Peyer's patch (tissue), 4 donors: Measurements from ENCODE around the gene OR8S1. TPM values are rescaled to one million over a fixed set of nuclear protein-coding genes. Genes with fewer than 3 reads are reported as not detected.

Experiments used
- DNase-seq, 3 donors: peaks; one replicate each; pipeline ENCODE4 v3.0.0-alpha.2; 2017 to 2019
- H3K27ac ChIP-seq, 4 donors: fragments of 200-600 bp; sonication (generic); one replicate each; pipeline ENCODE4 v1.5.1; 2016 to 2019
- H3K27me3 ChIP-seq, 2 donors: fragments of 200-600 bp; sonication (generic); one replicate each; pipeline ENCODE4 v1.5.1; 2019
- H3K36me3 ChIP-seq, 3 donors: fragments of 200-600 bp; sonication (generic); one replicate each; pipeline ENCODE4 v1.5.1; 2016 to 2019
- H3K4me1 ChIP-seq, 4 donors: fragments of 200-600 bp; sonication (generic); one replicate each; pipeline ENCODE4 v1.5.1; 2016 to 2019
- H3K4me3 ChIP-seq, 4 donors: fragments of 200-600 bp; sonication (generic); 1 replicate in 3 of 4; 2 replicates in 1 of 4; pipeline ENCODE4 v1.5.1; 2016 to 2019; ENCODE audit warnings: mild to moderate bottlenecking in 1 of 4
- H3K9me3 ChIP-seq, 4 donors: fragments of 200-600 bp; sonication (generic); one replicate each; pipeline ENCODE4 v1.5.1; 2016 to 2019; ENCODE audit warnings: mild to moderate bottlenecking in 1 of 4
- POLR2A ChIP-seq, 2 donors: fragments of 450-650 bp; IDR thresholded peaks; one replicate each; pipeline ENCODE4 v1.5.1; 2017; ENCODE audit warnings: antibody characterized with exemption in 2 of 2, mild to moderate bottlenecking in 2 of 2, moderate library complexity in 2 of 2
- total RNA-seq, 4 donors: library from RNA; depleted of rRNA; stranded (reverse); fragments of >200 nt; gene quantifications; one replicate each; pipeline ENCODE4 v1.1.0, GENCODE V29; 2016
- TF ChIP-seq, protein P1 (sequence below), 6 experiments: fragments of 450-650 bp in 4 of 6; fragments of 200-600 bp in 2 of 6; sonication (generic) in 1 of 6; IDR thresholded peaks; one replicate each; pipeline ENCODE4 v1.5.1; 2017 to 2019; ENCODE audit warnings: antibody characterized with exemption in 6 of 6, mild to moderate bottlenecking in 3 of 6, moderate library complexity in 1 of 6

The OR8S1 gene, protein sequence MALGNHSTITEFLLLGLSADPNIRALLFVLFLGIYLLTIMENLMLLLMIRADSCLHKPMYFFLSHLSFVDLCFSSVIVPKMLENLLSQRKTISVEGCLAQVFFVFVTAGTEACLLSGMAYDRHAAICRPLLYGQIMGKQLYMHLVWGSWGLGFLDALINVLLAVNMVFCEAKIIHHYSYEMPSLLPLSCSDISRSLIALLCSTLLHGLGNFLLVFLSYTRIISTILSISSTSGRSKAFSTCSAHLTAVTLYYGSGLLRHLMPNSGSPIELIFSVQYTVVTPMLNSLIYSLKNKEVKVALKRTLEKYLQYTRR
- not detected for total RNA-seq

- Histone ChIP-seq H3K27ac (no peak within 1 kb of the TSS), H3K9me3 (no peaks in the 10 kb centered on the region)
- TF ChIP-seq, protein P1, sequence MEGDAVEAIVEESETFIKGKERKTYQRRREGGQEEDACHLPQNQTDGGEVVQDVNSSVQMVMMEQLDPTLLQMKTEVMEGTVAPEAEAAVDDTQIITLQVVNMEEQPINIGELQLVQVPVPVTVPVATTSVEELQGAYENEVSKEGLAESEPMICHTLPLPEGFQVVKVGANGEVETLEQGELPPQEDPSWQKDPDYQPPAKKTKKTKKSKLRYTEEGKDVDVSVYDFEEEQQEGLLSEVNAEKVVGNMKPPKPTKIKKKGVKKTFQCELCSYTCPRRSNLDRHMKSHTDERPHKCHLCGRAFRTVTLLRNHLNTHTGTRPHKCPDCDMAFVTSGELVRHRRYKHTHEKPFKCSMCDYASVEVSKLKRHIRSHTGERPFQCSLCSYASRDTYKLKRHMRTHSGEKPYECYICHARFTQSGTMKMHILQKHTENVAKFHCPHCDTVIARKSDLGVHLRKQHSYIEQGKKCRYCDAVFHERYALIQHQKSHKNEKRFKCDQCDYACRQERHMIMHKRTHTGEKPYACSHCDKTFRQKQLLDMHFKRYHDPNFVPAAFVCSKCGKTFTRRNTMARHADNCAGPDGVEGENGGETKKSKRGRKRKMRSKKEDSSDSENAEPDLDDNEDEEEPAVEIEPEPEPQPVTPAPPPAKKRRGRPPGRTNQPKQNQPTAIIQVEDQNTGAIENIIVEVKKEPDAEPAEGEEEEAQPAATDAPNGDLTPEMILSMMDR (IDR thresholded peaks at IDR 0.05): no peak
- TF ChIP-seq POLR2A (IDR thresholded peaks at IDR 0.05): no peak
Measured at GRCh38 chr12:48525332-48525731, at the start of gene OR8S1. OR8S1 (plus strand) TSS chr12:48525632; CDS start chr12:48525632, 0 bp downstream.

GRCh38 chr12:48482198-48482597, 43.2 kb upstream of the OR8S1 start, which contains the start of gene C12orf54:
C12orf54 (plus strand) TSS chr12:48482498; CDS start chr12:48483297, 799 bp downstream.
- no peaks in the 10 kb centered on the region for H3K36me3 ChIP-seq
- H3K27me3 ChIP-seq: no peaks in the 10 kb centered on the region
- no peaks in the 10 kb centered on the region for H3K4me1 ChIP-seq
- no peaks in the 10 kb centered on the region for H3K9me3 ChIP-seq
- no peak within 1 kb of the TSS for H3K27ac ChIP-seq
- DNase-seq: no peak
- no peak within 1 kb of the TSS for H3K4me3 ChIP-seq
- no peak for TF ChIP-seq POLR2A (IDR thresholded peaks at IDR 0.05)
- TF ChIP-seq, protein P1 (IDR thresholded peaks at IDR 0.05): no peak

More at GRCh38 chr12:48525332-48525731, at the start of gene OR8S1:
- Histone ChIP-seq H3K4me3 (no peak within 1 kb of the TSS), H3K36me3 (no peaks in the 10 kb centered on the region), H3K27me3 (no peaks in the 10 kb centered on the region), H3K4me1 (no peaks in the 10 kb centered on the region)
- no peak for DNase-seq

DNA sequence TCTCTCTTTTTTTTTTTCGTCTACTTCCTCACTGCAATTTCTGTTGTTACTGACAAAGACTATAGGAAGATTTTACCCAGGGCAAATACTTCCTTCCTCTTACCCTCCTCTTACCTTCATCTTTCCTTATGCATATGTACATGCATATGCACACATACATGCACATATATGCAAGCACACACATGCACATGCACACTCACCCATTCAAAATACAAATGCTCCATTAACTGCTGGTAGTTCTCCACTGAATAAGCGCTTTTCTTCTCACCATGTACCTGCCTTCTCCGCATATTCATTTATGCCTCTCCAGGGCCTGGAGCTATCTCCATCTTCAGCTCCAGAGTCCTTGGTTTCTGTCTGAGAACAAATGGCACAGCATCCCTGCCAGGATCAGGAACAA, 42.5 kb upstream of the OR8S1 start:
- DNase-seq: no peak
- TF ChIP-seq, protein P1 (IDR thresholded peaks at IDR 0.05): no peak
- no peak for TF ChIP-seq POLR2A (IDR thresholded peaks at IDR 0.05)
- H3K4me3 ChIP-seq: no peak overlapping the region
- no peaks in the 10 kb centered on the region for H3K27me3 ChIP-seq
- no peaks in the 10 kb centered on the region for H3K4me1 ChIP-seq
- H3K36me3 ChIP-seq: no peaks in the 10 kb centered on the region
- H3K9me3 ChIP-seq: no peaks in the 10 kb centered on the region
- no peak overlapping the region for H3K27ac ChIP-seq

- no peaks in the 10 kb centered on the region for H3K4me1 ChIP-seq
- H3K4me3 ChIP-seq: no peak overlapping the region
- H3K36me3 ChIP-seq: no peaks in the 10 kb centered on the region
- TF ChIP-seq, protein P1 (IDR thresholded peaks at IDR 0.05): no peak
- H3K27me3 ChIP-seq: no peaks in the 10 kb centered on the region
- no peak for DNase-seq
- no peaks in the 10 kb centered on the region for H3K9me3 ChIP-seq
- no peak overlapping the region for H3K27ac ChIP-seq
Measured at GRCh38 chr12:48486261-48486660, 39.2 kb upstream of the OR8S1 start.

DNA sequence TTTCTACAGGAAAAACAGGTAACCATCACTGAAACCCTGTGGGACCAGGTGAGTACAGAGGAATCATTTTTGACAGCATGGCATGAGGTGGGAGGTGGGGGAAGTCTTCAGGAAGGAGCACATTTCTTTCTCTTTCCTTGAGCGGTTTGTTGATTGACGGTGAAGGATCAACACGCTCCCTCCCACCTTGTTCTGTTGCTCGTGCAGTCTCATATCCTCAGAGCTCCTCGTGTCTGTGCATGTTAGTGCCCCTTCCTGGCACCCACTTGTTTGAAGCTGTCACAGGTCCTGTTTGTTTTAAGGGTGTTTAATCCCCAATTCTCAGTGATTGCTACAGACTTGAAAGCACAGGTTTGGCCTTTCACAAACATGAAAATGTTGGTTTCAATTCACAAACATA, 38.8 kb upstream of the OR8S1 start:
- no peaks in the 10 kb centered on the region for H3K36me3 ChIP-seq
- DNase-seq: no peak
- no peak overlapping the region for H3K4me3 ChIP-seq
- H3K27ac ChIP-seq: no peak overlapping the region
- TF ChIP-seq, protein P1 (IDR thresholded peaks at IDR 0.05): no peak
- TF ChIP-seq POLR2A (IDR thresholded peaks at IDR 0.05): no peak
- no peaks in the 10 kb centered on the region for H3K27me3 ChIP-seq
- H3K4me1 ChIP-seq: no peaks in the 10 kb centered on the region
- H3K9me3 ChIP-seq: no peaks in the 10 kb centered on the region
